ENCODE results near the gene MYL5. TPM values are rescaled to one million over a fixed set of nuclear protein-coding genes. Genes with fewer than 3 reads are reported as not detected.

Gene MYL5
- total RNA-seq, 1 experiment from 2014 or later = 18.0 TPM

GRCh38 chr4:649293-649625 lies 25.1 kb upstream of the MYL5 start:
- Histone ChIP-seq H4K8ac (replicated peaks; ENCODE audit: insufficient read length, low read depth, low read length) (no peak overlapping the region), H2BK15ac (ENCODE audit: low read depth, low read length) (no peak overlapping the region), H2BK12ac (ENCODE audit: insufficient read length, low read depth, low read length) (no peak overlapping the region), H3K9me3 (ENCODE audit: control insufficient read depth, low read depth, low read length) (no peaks in the 10 kb centered on the region), H2BK5ac (ENCODE audit: insufficient read length, low read length) (no peak overlapping the region), H3K23ac (ENCODE audit: insufficient read length, low read depth, low read length) (no peak overlapping the region), H2AK5ac (ENCODE audit: insufficient read length, low read length) (no peak overlapping the region), H3K4me2 (ENCODE audit: insufficient read depth, insufficient read length, low read length) (no peak overlapping the region), H2BK20ac (ENCODE audit: low read depth, low read length, poor library complexity, severe bottlenecking) (no peak overlapping the region), H3K23me2 (ENCODE audit: insufficient read length, low read depth, low read length, poor library complexity, severe bottlenecking) (no peaks in the 10 kb centered on the region), H3K4ac (ENCODE audit: low read depth, low read length) (no peak overlapping the region), H4K20me1 (ENCODE audit: control insufficient read depth, insufficient read depth, insufficient read length) (no peaks in the 10 kb centered on the region), H3K4me1 (ENCODE audit: insufficient read depth, low read length) (no peaks in the 10 kb centered on the region), H3K27me3 (ENCODE audit: insufficient read depth, low read length) (no peaks in the 10 kb centered on the region), H4K5ac (ENCODE audit: insufficient read length, low read depth, low read length) (no peak overlapping the region), H3K18ac (ENCODE audit: insufficient read length, low read depth, low read length) (no peak overlapping the region), H2BK120ac (ENCODE audit: low read depth, low read length, poor library complexity, severe bottlenecking) (no peak overlapping the region), H3T11ph (ENCODE audit: low read length) (no peak overlapping the region), H4K91ac (ENCODE audit: insufficient read length, low read depth, low read length) (no peak overlapping the region), H3K27ac (ENCODE audit: insufficient read length, low read depth, low read length) (no peak overlapping the region), H3K9ac (ENCODE audit: extremely low read depth, insufficient read length, low read length) (no peak overlapping the region), H3K79me1 (ENCODE audit: insufficient read depth, low read depth, low read length, poor library complexity, severe bottlenecking) (no peaks in the 10 kb centered on the region), H3K79me2 (ENCODE audit: insufficient read depth, low read length) (no peaks in the 10 kb centered on the region), H3K56ac (ENCODE audit: insufficient read length, low read depth, low read length) (no peak overlapping the region), H3K14ac (ENCODE audit: insufficient read depth, low read length) (no peak overlapping the region), H2AFZ (ENCODE audit: low read length) (no peak overlapping the region)
- H3K27ac Mint-ChIP-seq = no peak overlapping the region
- peaks cover 3% of the 10 kb centered on the region for H3K27me3 Mint-ChIP-seq (ENCODE audit: low read depth)
- no peaks in the 10 kb centered on the region for H3K36me3 Mint-ChIP-seq (ENCODE audit: insufficient read depth in 1 of 3, low read depth in 3 of 3)
- no peak overlapping the region for H3K4me3 Mint-ChIP-seq
- no peak for DNase-seq
- H3K9me3 Mint-ChIP-seq = peaks cover 0 to 5% of the 10 kb centered on the region in 2 experiments; a peak in 3 of 5 replicates
- WGBS (ENCODE audit: extremely low coverage, insufficient read length, low lambda C conversion rate) = no CpG with 5 or more reads among the region's 7 CpGs
- H3K4me1 Mint-ChIP-seq = peaks cover 5 to 25% of the 10 kb centered on the region in 2 experiments; a peak in 3 of 4 replicates
- TF ChIP-seq CTCF (conservative IDR thresholded peaks at IDR 0.05) = no peak

Data from H9 (cell line).